GM12891 (cell line): ENCODE results near the gene FRYL.

Source experiments
- POLR2A ChIP-seq: IDR thresholded peaks from 2 replicates; pipeline ENCODE4 v1.6.1; 2011; ENCODE audit warnings: low read depth, low read length, control low read depth
- SPI1 ChIP-seq: IDR thresholded peaks from 2 replicates; pipeline ENCODE4 v1.6.1; 2011; ENCODE audit warnings: low read depth, low read length, control low read depth

GRCh38 chr4:48498895-48499294, 281.2 kb downstream of the FRYL start:
- no peak for TF ChIP-seq POLR2A
- no peak for TF ChIP-seq SPI1
